Measurements from ENCODE around the gene OR7G2. TPM values are rescaled to one million over a fixed set of nuclear protein-coding genes. Genes with fewer than 3 reads are reported as not detected.

The OR7G2 gene
- total RNA-seq, 3 donors from 2014 or later (not counting 1 experiment from before 2014, with no cell fraction given) = not detected

DNA sequence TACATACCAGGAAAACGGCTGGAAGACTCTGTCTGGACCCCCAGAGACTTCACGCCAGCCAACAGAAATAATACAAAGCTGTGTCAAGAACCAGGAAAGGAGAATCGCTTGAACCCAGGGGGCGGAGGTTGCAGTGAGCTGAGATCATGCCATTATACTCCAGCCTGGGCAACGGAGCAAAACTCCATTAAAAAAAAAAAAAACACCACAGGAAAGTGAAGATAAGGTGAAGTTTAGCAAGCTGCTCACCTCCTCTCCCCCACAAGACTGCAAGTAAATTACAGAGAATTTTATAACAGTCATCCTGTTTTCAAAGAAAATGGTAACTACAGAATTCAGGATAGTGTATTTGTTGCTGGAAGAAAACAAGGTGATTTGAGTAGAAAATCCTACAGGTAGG lies 9.3 kb upstream of the OR7G2 start:
- TF ChIP-seq, protein P1, sequence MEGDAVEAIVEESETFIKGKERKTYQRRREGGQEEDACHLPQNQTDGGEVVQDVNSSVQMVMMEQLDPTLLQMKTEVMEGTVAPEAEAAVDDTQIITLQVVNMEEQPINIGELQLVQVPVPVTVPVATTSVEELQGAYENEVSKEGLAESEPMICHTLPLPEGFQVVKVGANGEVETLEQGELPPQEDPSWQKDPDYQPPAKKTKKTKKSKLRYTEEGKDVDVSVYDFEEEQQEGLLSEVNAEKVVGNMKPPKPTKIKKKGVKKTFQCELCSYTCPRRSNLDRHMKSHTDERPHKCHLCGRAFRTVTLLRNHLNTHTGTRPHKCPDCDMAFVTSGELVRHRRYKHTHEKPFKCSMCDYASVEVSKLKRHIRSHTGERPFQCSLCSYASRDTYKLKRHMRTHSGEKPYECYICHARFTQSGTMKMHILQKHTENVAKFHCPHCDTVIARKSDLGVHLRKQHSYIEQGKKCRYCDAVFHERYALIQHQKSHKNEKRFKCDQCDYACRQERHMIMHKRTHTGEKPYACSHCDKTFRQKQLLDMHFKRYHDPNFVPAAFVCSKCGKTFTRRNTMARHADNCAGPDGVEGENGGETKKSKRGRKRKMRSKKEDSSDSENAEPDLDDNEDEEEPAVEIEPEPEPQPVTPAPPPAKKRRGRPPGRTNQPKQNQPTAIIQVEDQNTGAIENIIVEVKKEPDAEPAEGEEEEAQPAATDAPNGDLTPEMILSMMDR (IDR thresholded peaks at IDR 0.05) = no peak
- no peaks in the 10 kb centered on the region for H3K9me3 Mint-ChIP-seq
- Histone ChIP-seq H3K27ac (ENCODE audit: low read length) (no peak overlapping the region), H3K9me3 (ENCODE audit: control insufficient read depth, insufficient read depth, low read length) (no peaks in the 10 kb centered on the region), H3K4me3 (ENCODE audit: low read length) (no peak overlapping the region), H3K36me3 (ENCODE audit: control insufficient read depth, insufficient read depth, low read length) (no peaks in the 10 kb centered on the region), H3K27me3 (ENCODE audit: control insufficient read depth, insufficient read depth, low read length) (peaks cover 2% of the 10 kb centered on the region), H3K4me1 (ENCODE audit: control insufficient read depth, insufficient read depth, low read length) (no peaks in the 10 kb centered on the region)
- no peaks in the 10 kb centered on the region for H3K4me1 Mint-ChIP-seq
- intact Hi-C loops (cut with micrococcal nuclease) = no loop called here
- WGBS (ENCODE audit: insufficient coverage) = 79% methylated on average over 4 of the region's 5 CpGs
- no peaks in the 10 kb centered on the region for H3K36me3 Mint-ChIP-seq
- H3K27ac Mint-ChIP-seq = no peak overlapping the region
- H3K27me3 Mint-ChIP-seq (ENCODE audit: low read depth in 2 of 2) = peaks cover 14 to 21% of the 10 kb centered on the region in 2 donors
- no peak for ATAC-seq
- H3K4me3 Mint-ChIP-seq = no peak overlapping the region
- DNase-seq = no peak

DNA sequence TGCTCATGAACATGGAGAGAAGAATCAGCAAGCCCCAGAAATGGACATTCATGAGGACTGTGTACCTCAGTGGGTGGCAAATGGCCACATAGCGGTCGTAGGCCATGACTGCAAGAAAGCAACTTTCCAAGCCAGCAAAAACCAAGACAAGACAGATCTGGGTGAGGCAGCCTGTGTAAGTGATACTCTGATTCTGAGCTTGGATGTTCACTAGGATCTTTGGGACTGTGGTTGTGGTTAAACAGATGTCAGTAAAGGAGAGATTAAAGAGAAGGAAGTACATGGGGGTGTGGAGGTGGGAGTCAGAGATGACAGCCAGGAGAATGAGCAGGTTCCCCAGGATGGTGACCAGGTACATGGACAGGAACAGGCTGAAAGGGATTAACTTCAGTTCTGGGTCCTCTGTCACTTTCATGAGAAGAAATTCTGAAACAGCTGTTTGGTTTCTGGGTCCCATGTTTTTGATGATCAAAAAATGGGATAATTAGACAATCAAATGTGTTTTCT lies 8.1 kb upstream of the OR7G2 start, which contains the start of gene OR7G1:
Gene OR7G1, minus strand, starts transcription at position 457 of the 507 bp plus-strand sequence. Its CDS starts 0 bp downstream, at position 457.
- H3K27me3 Mint-ChIP-seq (ENCODE audit: low read depth in 2 of 2) = peaks cover 13 to 14% of the 10 kb centered on the region in 2 donors
- TF ChIP-seq, protein P1 (IDR thresholded peaks at IDR 0.05) = no peak
- H3K27ac Mint-ChIP-seq = no peak within 1 kb of the TSS
- no peak within 1 kb of the TSS for H3K4me3 Mint-ChIP-seq
- Histone ChIP-seq H3K4me3 (ENCODE audit: low read length) (no peak within 1 kb of the TSS), H3K36me3 (ENCODE audit: control insufficient read depth, insufficient read depth, low read length) (no peaks in the 10 kb centered on the region), H3K9me3 (ENCODE audit: control insufficient read depth, insufficient read depth, low read length) (no peaks in the 10 kb centered on the region), H3K4me1 (ENCODE audit: control insufficient read depth, insufficient read depth, low read length) (no peaks in the 10 kb centered on the region), H3K27me3 (ENCODE audit: control insufficient read depth, insufficient read depth, low read length) (peaks cover 2% of the 10 kb centered on the region), H3K27ac (ENCODE audit: low read length) (no peak within 1 kb of the TSS)
- WGBS (ENCODE audit: insufficient coverage) = 96% methylated on average over 2 of the region's 2 CpGs
- no peaks in the 10 kb centered on the region for H3K9me3 Mint-ChIP-seq
- H3K4me1 Mint-ChIP-seq = no peaks in the 10 kb centered on the region
- no peak for DNase-seq
- no peaks in the 10 kb centered on the region for H3K36me3 Mint-ChIP-seq
- intact Hi-C loops (cut with micrococcal nuclease) = no loop called here
- ATAC-seq = no peak

DNA sequence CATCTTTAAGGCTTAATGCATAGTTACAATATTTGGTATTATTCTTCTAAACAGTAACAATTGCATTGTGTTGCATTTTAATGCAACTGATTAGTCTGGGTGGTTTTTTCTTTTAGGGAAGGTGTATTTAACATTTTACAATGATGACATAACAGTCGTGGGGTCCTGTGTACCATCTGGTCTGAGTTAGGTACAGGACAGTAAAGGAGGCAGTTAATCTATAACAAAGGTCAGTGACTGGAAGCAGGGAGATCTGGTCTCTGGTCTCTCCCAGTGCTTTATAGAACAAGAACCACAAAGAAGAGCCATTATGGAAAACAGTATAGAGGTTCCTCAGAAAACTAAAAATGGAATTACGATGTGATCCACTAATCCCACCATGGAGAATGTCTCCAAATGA lies 2.7 kb upstream of the OR7G2 start:
- H3K27me3 ChIP-seq (ENCODE audit: control insufficient read depth, insufficient read depth, low read length) = no peaks in the 10 kb centered on the region
- no peaks in the 10 kb centered on the region for H3K4me1 Mint-ChIP-seq
- no peak overlapping the region for H3K27ac Mint-ChIP-seq
- no peak for DNase-seq
- no peak overlapping the region for H3K4me3 ChIP-seq (ENCODE audit: low read length)
- TF ChIP-seq, protein P1 (IDR thresholded peaks at IDR 0.05) = no peak
- intact Hi-C loops (cut with micrococcal nuclease) = no loop called here
- H3K27ac ChIP-seq (ENCODE audit: low read length) = no peak overlapping the region
- no peaks in the 10 kb centered on the region for H3K9me3 Mint-ChIP-seq
- H3K36me3 ChIP-seq (ENCODE audit: control insufficient read depth, insufficient read depth, low read length) = no peaks in the 10 kb centered on the region
- H3K4me1 ChIP-seq (ENCODE audit: control insufficient read depth, insufficient read depth, low read length) = no peaks in the 10 kb centered on the region
- ATAC-seq = no peak
- no peaks in the 10 kb centered on the region for H3K9me3 ChIP-seq (ENCODE audit: control insufficient read depth, insufficient read depth, low read length)
- peaks cover 5 to 22% of the 10 kb centered on the region in 2 donors for H3K27me3 Mint-ChIP-seq (ENCODE audit: low read depth in 2 of 2)
- H3K36me3 Mint-ChIP-seq = no peaks in the 10 kb centered on the region
- 76% methylated on average over 2 of the region's 2 CpGs for WGBS (ENCODE audit: insufficient coverage)
- no peak overlapping the region for H3K4me3 Mint-ChIP-seq

DNA sequence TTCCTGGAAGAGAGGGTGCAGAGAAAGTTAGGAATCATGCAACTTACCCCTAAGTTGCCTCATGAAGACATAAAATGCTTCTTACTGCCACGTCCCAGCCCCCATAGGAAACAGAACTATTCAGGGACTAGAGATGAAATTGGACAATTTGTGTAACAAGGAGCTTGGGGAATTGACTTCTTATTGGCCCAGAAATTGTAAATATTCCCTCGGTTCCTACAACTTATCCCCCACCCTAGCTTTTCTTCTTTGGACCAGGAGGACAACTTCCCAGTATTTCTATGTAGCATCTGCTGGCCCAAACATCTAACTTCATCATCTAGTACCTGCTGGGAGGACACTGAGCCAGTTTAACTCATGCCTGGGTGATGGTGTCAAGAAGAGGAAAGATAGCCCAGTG lies 20.5 kb downstream of the OR7G2 start, which contains the start of gene OR1M1:
Gene OR1M1, plus strand, starts transcription at position 301 of the 400 bp plus-strand sequence. CDS start 6,184 bp downstream, outside the sequence.
- H3K9me3 Mint-ChIP-seq = no peaks in the 10 kb centered on the region
- intact Hi-C loops (cut with micrococcal nuclease) = no loop called here
- no peak within 1 kb of the TSS for H3K27ac ChIP-seq (ENCODE audit: low read length)
- H3K4me1 Mint-ChIP-seq = no peaks in the 10 kb centered on the region
- H3K36me3 ChIP-seq (ENCODE audit: control insufficient read depth, insufficient read depth, low read length) = no peaks in the 10 kb centered on the region
- H3K4me3 Mint-ChIP-seq = no peak within 1 kb of the TSS
- no peak within 1 kb of the TSS for H3K4me3 ChIP-seq (ENCODE audit: low read length)
- no peaks in the 10 kb centered on the region for H3K36me3 Mint-ChIP-seq
- H3K9me3 ChIP-seq (ENCODE audit: control insufficient read depth, insufficient read depth, low read length) = no peaks in the 10 kb centered on the region
- no peak for DNase-seq
- H3K27ac Mint-ChIP-seq = no peak within 1 kb of the TSS
- no peaks in the 10 kb centered on the region for H3K27me3 ChIP-seq (ENCODE audit: control insufficient read depth, insufficient read depth, low read length)
- H3K4me1 ChIP-seq (ENCODE audit: control insufficient read depth, insufficient read depth, low read length) = no peaks in the 10 kb centered on the region
- 75% methylated on average over 1 of the region's 2 CpGs for WGBS (ENCODE audit: insufficient coverage)
- H3K27me3 Mint-ChIP-seq (ENCODE audit: low read depth in 2 of 2) = peaks cover 3 to 14% of the 10 kb centered on the region in 2 donors
- ATAC-seq = no peak
- TF ChIP-seq, protein P1 (IDR thresholded peaks at IDR 0.05) = no peak

Data from natural killer cell (primary cell).